Inferior parietal cortex (tissue), 1 donor: ENCODE data around the gene PTPN14.
A peak's percentile ranks its signal among the peaks of the same experiment; 100 is the strongest.

Experiments used
- DNase-seq: peaks from one replicate; pipeline ENCODE4 v3.0.0-alpha.2; 2016; ENCODE audit errors: extremely low spot score

Gene PTPN14

DNA sequence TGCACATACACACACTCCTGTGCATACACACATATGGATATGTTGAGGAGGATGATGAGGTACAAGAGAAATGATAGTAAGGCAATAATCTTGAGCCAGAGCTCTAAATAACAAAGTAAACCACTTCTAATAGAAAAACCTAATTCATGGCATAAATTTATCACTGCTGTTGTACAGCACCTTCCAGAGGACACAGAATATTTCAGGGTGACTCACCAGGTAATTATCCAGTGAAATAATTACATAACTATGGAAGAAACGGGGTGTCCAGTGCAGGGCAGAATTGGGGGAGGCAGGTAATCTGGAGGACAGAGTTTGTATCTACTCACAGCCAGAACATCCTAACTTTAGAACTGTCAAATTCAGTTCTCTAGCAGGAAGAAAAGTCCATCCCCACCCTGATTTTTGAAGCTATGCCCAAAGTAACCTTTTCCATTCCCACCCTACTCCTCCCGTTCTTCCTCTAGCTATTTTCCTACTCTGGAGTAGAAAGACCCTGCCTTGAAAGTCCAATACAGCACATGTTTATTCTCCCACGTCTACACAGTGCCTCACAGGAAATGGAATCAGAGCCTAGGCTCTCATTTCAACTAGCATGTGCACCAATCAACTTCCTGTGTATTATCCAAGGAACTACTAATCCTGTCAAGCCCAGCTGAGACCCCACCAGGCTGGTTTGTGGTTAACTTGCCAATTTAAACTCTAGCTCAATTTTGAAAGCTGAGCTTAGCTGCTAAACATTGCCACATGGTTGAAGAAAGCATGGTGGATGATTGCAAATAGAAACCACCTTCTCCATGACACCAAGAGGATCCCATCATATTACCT is 96.6 kb downstream of the PTPN14 start:
- no peak for DNase-seq

- DNase-seq = no peak
These were observed 98.2 kb downstream of the PTPN14 start for GRCh38 chr1:214453109-214453722.

GRCh38 chr1:214452152-214452784 is 99.1 kb downstream of the PTPN14 start:
- DNase-seq = no peak

- DNase-seq = no peak
These were observed 99.8 kb downstream of the PTPN14 start for GRCh38 chr1:214451596-214451995.

DNA sequence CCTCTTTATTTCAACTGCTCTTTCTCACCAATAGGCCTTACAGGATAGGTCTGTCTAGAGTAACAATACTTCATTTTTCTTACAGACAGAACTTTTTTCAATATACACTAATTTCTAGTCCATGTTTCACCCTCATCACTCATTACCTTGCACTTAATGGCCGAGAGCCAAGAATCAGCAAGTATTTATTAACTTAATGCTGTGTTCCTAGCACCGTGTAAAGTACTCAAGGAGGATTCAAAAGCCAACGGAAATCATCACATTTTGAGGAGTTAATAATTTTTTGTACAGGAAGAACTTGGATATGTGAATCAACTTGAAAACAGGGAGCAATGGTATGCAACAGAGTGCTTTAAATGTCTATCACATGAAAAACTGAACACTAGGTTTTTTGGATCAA is 102.0 kb downstream of the PTPN14 start:
- DNase-seq = no peak

- DNase-seq = no peak
These were observed 102.9 kb downstream of the PTPN14 start for GRCh38 chr1:214448536-214448935.

DNA sequence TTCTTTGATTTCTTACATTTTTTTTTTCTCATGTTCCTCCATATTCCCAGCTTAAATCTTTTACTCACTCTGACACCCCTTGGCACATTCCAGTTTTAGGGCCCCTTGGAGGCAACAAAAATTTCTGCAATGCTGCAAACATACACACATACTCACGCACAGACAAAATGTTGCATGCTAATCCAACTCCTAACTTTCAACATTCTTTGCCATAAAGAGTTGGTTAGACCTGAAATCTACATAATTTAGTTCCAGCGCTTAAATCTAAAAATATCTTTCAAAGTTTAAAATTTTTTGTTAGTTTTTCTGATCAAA is 103.9 kb downstream of the PTPN14 start:
- DNase-seq = no peak

GRCh38 chr1:214446772-214447556 is 104.4 kb downstream of the PTPN14 start:
- peak; percentile 62 for DNase-seq

DNA sequence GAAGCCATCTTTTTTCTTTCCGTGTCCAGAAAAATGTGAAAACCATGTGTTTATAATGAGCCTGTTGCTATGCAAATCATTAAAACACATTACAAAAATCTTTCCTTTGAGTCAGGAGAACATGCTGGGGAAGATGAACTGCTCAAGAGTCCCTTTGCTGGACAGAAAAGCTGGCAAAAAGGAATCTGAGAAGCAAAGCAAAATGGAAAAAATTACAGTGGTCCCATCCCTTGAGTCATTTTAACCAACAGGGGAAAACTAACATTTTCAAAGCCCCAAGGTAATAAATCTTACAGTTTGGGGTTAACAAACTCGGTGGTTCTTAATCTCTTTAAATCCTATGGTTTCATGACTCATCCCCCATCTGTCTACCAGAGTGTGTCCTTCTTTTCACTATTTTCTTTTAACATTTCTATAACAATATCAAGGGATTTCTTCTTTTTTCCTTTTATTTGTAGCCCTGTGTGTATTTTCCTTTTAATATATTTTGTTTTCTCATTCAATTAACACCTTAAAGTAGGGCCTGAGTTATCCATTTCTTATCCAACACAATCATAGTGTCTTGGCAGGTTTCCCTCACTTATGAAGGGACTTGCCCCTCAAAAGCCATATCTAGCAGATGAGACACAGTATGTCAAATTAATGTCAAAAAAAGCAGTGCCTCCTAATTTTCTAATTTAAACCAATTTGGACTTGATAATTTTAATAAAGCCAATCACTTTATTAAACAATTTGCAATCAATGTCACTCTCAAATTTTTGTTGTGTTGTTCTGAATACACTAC is 105.4 kb downstream of the PTPN14 start:
- DNase-seq = no peak

- DNase-seq = no peak
These were observed 106.2 kb downstream of the PTPN14 start for GRCh38 chr1:214445199-214445598.

DNA sequence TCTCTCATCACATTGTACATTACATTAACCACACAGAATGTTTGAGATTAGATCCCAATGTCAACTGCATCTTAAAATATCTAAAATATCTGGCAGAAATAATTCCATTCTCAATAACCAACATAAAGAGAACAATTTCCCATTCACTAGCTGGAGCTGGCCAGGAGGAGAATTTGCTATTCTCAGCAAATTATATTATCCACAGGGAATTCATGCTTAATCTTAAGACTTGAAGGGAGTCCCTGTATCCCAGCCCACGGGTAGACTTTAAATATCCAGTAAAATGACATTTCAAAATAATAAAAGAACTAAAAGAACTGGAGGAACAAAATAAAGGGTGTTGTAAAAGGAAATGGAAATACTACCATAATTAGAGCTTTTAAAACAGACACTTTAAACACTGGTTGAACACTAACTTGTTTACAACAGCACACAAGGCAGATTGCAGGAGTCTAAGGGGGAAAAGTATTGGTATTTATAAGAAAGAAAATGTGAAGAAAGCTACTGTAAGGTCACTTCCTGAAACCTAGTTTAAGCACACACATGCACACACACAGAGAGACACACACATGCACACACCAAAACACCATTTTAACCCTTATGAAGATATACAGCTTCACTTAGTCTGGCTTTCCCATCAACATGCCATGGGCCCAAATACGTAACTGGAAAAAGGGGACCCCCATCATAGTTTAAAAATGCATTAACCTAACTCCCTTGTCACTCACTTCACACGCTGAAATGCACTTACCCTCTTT is 107.0 kb downstream of the PTPN14 start:
- no peak for DNase-seq

DNA sequence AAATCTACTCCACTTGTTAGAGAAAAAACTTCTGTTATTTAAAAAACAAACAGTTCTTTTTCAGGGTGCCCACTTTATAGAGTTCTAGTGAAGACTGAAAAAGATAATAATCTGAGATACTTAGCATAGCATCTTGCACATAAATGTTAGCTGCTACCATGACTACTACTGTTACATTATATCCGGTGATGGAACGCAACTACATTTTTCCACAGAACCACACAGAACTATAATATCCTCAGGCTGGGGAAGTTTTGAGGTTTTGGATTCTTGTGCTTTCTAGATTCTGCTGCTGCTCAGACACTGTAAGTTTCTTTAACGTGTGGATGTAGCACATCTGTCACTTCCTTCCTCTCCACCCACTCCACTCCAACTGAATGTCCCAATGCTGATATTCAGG is 110.3 kb downstream of the PTPN14 start:
- no peak for DNase-seq

GRCh38 chr1:214440219-214440965 is 111.0 kb downstream of the PTPN14 start:
- DNase-seq = no peak

DNA sequence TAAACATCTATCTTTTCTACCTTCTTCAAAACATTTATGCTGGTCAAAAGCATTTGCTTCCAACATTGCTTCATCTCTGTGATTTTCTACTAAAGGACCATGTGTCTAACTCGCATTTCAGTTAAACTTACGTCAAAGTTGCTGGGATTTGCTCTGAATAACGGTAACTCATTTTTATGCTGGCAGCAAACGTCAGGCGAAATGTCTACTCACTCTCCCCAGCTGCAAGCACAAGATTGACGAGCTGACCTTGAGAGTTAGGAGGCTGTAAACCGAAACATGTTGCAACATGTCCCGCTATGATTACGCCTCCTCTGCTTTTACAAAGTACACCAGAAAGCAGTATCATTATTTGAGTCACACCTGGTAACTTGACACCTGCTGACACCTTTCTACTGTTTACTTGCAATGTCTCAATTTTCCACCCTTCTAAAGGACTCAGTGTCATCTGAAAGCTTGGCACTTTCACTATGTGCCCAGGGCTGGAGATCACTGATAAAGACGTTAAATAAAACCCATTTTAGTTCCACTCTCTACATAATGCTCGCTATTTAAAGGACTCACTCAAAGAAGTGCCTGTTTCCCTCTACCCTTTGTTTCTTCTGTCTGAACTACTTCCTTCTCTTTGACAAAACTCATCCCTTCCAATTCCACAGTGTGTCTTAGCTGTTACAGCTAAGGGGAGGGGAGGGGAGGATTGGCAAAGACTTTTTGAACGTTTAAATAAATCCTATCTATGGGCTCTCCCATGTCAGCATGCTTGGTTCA is 111.9 kb downstream of the PTPN14 start:
- no peak for DNase-seq

DNA sequence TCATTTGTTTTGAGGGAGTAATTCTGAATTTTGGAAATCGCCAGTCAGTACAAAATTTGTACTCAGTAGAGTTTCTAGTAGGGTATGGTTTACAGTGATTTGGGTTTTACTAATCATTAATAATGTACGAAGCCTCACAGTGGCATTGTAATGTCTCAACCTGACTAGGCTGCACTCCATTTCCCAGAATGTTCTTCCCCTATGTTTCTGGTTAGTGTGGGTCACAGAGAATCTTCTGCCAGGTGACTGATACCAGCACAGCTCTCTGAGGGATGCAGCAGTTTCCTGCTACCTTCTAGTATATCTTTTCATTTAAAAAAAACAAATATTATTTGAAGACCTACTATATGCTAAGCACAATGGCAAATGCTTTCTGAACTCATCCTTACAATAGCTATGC is 112.9 kb downstream of the PTPN14 start:
- no peak for DNase-seq

- no peak for DNase-seq
These were observed 113.3 kb downstream of the PTPN14 start for GRCh38 chr1:214438075-214438474.

DNA sequence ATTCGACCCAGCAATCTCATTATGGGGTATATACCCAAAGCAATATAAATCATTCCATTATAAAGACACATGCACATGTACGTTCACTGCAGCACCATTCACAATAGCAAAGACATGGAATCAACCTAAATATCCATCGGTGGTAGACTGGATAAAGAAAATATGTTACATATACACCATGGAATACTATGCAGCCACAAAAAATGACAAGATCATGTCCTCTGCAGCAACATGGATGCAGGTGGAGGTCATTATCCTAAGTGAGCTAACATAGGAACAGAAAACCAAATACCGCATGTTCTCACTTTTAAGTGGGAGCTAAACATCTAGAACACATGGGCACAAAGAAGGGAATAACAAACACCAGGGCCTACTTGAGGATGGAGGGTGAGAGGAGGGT is 115.5 kb downstream of the PTPN14 start:
- DNase-seq = no peak

DNA sequence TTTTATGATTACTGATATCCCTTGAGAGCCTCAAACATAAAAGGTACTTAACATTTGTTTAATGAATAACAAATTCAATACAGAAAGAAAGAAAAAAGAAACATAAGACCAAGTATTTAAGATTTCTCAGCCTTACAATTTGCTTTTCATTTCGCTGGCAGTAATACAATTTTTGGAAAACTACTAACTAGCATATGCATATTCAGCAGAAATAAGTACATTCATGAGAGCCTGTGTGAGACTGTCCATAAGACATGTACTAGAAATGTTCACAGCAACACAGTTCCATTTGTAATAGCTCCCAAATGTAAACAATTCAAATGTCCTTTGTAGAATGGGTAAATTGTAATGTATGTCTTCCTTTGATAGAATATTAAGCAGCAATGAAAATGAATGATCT is 119.2 kb downstream of the PTPN14 start:
- DNase-seq = no peak
